Measurements from ENCODE around the gene TNFRSF18.

Gene TNFRSF18

DNA sequence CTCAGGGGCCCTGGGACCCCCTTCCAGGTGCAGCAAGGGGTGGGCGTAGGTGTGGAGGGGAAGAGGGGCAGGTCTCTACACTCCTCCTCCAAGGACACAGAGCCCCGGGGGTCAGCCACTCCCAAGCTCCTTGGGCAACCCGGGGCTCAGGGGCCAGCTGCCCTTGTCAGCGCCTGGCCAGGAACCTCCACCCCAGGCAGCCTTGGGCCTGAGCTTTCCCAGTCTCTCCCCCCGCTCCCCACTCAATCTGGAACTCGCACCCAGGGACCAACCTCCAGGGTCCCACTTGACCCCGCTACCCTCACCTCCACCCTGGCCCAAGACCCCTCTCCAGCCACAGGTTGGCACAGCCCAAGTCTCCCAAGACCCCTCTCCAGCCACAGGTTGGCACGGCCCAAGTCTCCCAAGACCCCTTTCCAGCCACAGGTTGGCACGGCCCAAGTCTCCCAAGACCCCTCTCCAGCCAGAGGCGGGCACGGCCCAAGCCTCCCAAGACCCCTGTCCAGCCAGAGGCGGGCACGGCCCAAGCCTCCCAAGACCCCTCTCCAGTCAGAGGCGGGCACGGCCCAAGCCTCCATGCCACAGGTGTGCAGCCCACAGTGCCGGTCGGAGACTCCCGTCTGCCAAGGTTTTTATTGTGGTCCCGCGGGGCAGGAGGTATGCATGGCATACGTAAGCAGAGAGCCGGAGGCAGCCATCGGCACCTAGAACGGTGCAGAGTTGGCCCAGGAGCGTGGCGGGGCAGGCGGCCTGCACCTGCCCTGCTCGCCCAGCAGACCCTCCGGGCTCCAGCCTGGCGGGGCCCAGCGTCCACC is 4.5 kb upstream of the TNFRSF18 start:
- DNase-seq = no peak

DNA sequence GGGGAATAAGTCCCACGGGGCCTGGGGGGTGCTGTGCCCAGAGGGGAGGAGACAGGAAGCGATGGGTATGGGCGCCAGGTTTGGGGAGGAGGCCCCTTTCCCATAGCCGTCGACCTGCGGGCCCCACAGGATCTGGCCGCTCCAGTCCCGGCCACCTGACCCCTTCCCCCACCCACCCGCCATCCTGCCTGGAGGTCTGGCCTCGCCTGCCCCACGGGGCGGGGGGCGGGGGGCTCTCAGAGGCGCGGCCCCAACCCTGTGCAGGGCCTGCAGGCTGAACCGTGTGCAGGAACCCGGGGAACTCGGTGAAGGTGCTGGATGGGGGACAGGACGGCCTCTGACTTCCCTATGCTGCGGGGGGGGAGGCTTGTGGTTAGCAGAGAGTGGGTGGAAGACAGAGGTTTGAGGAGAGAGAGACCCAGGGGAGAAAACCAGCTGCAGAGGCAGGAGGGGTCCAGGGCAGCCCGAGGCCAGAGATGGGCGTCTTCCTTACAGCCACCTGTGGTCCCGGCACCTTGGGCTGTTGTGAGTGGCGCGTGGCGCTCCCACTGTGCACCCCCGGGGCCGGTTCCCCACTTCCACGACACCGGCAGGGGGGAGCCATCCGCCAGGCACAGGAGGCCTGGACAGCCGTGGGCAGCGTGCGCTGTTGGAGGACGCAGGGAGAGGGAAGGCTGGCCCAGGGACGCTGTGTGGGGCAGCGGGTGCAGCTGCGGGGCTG is 2.5 kb upstream of the TNFRSF18 start:
- no peak for DNase-seq

DNA sequence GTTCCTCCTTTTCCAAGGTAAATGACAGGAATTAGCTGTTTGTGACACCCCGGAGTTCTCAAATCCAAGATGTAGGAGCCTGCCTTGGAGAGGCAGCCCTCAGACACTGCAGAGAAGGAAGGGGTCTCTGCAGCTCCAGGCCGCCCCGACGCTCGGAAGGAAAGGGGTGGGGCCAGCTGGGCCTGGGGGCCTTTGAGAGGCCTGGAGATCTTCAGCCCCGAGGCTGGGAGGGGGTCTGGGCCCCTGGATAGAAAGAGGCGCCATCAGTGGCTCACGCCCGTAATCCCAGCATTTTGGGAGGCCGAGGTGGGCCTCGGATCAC is 1.1 kb upstream of the TNFRSF18 start:
- DNase-seq = no peak

DNA sequence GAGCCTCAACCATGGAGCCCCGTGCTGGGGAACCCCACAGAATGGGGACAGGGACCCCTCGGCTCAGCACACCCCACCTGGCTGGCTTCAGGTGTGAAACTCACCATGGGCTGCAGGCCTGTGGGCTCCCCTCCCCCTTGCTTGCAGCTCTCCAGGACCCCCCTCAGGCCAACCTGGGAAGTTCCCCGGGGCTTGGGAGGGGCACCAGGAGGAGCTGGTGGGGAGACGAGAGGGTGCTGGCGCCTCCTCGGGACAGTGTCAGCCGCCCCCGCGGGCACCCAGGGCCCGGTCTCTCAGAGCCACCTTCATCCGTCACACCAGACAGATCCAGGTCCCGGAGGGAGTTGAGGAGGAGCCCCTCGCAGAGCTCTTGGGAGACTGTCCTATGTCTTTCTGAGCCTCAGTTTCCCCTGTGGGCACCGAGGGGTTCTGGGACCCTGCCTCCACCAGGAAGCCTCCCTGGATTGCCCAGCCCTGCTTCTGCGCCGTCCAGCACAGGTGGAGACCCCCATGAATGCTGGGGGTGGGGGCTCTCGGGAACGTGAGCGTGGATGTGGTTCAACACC is 657 bp upstream of the TNFRSF18 start:
- no peak for DNase-seq

DNA sequence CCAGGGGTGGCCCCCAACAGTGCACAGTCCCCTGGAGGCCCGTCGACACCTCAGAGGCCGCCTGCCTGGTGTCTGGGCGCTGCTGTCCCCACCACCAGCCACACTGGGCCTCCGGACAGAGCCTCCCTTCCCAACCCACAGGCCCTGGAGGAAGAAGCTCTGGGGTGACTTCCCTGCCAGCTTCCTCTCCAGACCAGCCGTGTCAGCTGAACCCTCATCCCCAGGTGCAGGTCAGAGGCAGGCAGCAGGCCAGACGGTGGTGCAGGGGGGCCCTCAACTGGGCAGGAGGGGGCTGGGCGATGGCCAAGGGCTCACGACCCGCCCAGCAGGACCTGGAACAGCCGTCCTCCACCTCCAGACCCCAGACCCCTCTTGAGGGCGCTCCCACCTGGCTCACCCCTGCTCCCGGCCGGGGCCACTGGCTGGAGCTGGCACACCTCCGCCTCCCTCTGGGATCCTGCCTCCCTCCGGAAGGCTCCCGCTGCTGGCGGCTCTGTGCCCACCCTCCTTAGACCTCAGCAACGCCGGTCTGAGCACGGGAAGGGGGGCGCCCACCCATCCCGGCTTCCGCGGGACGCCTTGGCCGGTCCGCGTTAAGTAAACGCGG is 520 bp downstream of the TNFRSF18 start:
- no peak for DNase-seq

DNA sequence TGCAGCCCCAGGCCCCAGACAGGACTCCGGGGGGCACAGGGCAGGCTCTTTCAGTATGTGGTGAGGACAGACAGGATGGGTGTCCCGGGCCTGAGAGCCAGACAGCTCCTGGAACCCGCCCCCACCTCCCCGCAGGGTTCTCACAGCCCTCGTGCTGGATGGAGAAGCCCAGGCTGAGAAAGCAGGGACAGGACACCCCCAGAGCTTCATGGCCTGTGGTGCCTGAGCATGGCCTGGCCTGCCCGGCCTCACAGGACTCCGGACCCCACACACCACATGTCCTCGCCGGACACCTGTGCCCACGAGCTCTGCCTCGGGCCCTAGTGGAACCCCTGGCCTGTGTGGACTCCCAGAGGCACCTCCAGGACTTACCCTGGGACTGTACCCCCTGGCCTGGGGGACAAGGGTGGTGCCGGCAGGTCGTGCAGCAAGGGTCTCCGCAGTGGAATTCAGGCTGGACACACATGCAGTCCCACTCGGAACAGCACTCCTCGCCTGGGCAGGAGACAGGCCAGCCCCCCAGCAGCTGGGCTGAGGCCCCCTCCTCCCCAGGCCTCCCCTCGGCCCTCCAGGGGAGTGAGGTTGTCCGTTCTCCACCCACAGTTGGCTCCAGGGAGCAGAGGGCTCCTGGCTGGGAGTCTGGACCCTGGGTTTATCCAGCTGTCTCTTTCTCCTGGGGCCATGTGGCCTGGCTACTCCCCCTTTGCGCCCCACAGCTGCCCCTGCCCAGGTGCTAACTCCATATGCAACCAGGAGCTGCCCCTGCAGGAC is 1.2 kb downstream of the TNFRSF18 start:
- no peak for DNase-seq

DNA sequence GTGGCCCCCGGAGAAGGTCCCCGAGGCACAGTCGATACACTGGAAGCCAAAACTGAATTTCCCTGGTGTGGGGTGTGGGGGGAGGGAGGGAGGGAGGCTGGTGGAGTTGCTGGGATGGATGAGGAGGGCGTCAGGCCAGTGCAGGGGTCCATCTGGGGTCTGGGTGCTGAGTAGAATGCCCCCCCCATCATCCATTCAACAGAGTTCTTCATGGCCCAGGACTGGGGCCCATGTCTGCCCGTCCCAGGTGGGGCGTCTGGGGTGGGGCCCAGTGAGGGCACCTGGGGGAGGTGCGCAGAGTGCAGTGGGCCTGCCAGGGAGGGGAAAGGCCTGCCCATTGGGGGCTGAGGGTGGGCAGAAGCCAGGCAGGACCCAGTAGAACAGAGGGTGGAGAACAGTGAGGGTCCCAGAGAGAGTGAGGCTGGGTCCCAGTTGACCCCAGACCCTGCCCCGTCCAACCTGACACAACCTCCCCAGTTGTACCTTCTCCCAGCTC is 1.9 kb downstream of the TNFRSF18 start:
- no peak for DNase-seq

DNA sequence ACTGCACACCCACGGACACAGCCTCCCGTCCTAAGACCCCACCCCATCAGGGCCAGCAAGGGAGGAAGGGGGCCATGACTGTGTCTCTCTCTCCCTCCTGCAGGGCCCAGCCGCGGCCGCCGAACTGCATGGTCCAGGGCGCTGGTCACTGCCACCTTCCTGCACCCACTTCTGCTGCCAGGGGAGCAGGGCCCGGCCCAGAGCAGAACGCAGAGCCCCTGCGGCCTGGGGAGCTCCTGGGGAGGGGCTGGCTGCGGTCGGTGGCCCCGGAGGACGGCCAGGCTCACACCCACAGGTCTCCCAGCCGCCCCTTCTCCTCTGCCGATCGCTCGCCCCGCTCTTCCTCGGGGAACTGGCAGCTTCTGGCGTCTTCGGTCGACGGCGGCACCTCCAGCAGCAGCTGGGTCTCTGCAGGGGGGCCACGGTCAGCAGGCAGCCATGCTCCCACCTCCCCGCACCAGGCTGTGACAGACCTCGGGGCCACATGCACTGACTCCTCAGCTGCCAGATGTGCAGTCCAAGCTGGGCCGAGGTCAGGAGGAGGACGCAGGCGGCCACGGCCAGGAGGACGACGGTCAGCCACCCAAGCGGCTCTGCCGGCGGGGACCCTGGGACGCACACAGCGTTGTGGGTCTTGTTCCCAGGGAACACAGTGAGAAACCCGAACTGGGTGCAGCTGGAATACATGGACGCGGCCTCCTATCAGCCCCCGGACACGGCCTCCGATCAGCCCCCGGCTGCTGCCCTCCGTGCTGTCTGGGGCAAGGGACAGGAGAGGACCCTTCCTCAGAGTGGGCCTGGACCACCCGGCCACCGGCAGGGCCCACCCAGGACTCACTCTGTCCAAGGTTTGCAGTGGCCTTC is 2.6 kb downstream of the TNFRSF18 start:
- no peak for DNase-seq

DNA sequence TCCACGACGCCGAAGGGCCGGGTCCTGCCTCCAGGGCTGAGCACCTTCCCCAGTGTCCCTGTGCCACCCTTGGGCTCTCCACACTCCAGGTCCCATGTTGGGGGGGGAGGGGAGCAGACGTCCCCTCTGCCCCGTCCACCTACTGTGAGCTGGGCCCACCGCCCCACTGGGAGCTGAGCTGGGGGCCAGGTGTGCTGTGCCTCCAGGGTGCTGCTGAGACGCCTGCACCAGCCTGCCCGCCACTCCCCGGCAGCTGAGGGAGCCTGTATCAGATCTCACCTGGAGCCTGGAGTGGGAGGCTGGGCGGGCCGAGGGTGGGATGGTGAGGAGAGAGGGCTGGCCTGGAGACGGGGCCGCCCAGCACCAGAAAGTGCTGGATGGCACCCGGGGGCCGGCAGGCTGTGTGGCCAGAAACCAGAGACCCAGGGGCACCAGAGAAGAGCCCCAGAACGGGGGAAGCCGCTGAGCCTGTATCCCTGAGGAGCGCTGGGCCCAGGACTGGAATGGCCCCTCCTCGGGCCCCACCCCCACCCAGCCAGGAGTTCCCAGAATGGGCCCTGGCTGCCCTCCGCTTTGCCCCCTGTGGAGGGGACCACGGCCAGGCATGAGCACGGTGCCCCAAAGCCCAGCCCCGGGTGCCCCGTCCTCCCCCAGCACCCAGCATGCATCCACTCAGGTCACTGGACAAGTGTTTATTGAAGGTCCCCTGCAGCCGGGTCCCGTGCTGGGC is 3.4 kb downstream of the TNFRSF18 start:
- no peak for DNase-seq

DNA sequence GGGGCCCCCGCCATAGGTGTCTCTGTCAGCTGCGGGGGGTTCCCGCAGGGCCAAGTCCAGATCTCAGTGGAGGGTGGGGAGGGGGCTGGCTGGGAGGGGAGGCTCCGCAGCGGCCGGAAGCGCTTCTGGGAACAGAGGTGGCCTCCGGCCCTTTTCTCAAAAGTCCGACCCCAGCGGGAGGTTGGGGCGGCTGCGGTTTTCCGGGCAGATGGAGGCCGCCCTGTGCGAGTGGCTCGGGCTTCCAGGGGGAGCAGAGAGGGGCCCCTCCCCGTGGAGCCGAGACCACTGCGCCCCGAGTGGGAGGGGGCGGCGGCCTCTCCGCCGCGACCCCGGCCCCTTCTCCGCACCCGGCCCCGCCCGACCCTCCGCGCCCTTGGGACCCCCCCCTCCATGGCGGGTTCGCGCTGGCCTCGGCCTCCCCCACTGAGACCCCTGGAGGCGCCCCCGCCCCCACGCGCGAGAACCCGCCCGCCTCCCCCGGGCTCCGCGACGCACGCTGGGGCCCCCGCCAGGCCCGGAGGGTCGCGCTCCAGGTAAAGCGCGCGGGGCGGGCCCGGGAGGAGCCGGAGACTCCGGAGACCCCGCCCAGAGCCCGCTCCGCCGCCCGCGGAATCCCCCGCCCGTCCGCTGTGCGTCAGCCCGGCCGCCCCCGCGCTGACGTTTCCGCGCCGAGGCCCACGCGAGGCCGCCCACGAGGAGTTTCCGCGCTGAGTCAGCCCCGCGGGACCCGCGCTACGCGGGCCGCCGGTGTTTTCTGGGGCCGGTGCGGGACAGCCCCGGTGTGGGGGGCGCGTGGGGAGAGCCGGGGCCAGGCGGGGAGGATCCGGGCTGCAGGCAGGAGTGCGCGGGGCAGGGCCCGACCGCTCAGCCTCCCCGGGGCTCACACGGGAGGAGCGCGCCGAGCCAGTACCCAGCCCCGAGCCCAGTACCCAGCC is 5.2 kb downstream of the TNFRSF18 start:
- no peak for DNase-seq

DNA sequence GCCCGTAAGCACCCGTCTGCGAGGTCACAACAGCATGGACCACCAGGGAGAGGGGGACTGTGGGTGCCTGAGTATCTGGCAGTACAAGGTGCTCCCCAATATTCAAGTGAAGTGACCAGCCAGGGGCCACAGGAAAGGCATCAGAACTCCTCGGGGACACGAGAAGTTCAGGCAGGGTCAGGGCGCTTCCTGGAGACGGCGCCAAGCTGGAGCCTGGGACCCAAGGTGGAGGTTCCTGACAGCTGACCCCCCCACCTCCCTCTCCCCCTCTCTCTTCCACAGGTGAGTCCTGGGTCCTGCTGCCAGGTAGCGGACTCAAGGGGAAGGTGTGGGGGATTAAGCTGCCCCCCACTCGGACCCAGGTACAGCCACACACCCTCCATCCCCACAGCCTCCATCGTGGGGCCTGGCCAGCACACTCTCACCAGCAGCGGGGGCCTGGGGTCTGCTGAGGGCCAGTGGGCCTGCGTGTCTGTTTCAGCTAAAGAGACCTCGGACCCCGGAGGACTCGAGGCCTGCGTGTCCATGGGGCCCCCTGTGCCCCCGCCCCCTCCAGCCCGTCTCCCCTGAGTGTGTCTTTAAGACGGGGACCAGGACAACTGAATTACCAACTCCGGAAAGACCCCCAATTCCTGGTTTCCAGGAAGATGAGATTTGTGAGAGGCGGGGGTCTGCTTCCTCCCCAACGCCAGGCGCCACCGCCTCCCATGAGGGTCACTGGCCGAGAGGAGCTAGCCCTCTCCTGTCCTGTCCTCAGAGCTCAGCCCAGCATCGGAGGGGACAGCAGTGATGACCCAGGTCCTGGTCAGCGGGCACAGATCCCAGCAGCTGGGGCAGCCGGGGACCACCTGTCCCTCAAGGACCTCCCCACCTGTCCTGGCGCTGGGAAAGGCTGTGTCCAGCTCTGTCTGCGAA is 6.2 kb downstream of the TNFRSF18 start:
- DNase-seq = no peak

DNA sequence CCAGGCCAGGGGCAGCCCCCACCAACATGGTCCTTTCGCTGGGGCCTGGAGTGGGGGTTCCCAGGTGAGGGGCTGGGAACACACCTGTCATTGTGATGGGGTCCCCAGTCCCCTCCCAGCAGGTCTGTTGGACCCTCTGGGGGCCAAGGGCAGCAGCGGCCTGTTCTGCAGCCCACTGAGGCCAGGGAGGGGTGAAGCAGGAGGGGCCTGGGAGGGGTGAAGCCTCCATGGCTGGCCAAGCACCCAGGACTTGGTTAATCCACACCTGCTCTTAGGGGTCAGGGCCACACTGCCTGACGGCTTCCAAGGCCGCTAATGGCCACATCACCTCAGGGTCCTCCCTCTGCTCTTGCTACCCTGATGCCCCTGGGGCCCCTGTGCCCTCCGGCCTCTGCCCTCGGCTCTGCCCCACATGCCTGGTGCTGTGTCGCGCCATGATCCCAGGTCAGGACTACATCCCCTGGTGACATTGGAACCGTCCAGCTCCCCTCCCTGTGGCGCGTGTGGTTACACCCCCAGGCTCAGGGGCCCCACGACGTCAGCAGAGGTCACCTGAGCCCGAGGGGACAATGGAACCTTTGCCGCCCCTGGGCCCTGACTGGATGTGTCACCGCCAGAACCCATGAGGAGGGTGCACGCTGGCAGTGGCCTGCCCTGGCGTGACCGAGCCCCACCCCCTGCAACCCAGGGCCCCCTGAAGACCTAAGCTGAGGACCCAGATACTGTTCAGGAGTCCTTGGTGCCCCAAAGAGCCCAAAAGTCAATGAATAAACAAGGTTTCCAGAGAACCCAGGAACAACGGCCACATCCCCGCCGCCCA is 7.0 kb downstream of the TNFRSF18 start:
- no peak for DNase-seq

DNA sequence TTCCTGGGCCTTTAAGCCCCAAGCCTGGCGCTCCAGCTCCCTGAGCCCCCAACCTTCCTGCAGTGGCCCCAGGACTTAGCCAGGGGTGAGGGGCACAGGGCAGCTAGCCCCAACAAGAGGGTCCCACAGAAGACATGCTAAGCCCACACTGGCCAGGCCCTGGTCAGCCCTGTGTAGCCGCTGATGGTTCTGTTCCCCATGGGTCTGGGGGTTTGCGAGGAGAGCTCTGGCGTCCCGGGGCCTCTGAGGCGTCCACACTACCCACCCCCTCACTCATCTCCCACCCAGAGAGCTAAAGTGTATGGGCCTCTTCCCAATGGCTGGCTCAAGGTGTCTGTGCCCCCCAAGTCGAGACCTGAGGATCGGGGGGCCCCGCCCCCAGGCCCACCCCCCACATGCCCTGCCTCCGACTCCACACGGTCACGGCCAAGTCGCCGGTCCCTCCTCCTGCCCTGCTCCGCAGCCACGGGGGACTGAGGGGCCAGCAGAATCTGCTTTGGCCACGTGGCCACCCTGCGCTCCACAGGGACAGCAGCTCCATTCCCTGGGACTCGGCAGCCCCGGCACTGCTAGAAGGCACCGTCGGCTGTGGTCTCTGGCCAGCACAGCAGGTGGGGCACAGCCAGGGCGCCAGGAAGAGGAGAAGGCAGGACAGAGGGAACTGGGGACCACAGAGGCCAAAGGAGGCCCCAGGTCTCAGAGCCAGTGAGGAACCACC is 7.8 kb downstream of the TNFRSF18 start:
- no peak for DNase-seq

DNA sequence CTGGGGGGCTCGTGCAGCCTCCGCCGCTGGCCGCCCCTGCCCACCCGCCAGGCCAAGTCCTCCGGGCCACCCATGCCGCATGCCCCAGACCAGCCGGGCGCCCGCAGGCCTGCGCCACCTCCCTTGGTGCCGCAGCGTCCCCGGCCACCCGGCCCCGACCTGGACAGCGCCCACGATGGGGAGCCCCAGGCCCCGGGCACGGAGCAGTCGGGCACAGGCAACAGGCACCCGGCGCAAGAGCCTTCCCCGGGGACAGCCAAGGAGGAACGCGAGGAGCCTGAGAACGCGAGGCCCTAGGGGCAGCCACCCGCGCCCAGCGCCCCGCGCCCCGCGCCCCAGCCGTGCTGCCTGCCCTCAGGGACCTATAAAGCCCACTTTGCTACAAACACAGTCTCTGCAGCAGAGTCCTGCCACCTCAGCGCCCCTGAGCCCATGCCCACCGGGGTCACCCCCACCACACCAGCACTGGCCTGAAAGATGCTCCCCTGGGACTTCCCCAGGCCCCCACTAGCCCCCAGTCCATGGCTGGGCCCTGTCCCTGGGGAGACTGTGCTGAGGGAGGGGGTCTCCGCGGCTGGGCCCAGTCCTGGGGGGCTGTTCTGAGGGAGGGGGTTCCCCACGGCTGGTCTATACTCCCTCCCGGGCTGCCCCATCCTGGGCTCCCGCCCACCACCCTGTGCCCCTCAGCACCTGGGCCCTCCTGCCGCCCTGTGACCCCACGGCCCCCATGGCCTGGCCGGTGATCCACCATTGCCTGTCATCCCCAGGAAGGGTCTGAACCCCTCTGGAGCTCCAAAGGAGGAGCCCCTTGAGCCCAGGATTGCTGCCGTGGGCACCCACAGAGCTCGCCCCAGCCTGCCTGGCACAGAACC is 8.6 kb downstream of the TNFRSF18 start:
- no peak for DNase-seq

DNA sequence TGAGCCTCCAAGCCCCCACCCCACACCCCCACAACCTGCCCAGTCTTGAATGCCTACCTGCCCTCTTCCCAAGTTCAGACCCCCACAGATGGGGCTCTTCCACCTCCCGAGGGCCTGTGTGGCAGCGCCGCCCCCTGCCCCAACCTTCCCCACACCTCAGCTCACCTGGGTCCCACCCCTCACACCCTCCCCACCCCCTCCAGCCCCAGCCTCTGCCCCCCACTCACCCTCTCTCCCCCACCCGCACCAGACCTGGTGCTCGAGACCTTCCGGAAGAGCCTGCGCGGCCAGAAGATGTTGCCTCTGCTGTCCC is 9.2 kb downstream of the TNFRSF18 start:
- DNase-seq = no peak

DNA sequence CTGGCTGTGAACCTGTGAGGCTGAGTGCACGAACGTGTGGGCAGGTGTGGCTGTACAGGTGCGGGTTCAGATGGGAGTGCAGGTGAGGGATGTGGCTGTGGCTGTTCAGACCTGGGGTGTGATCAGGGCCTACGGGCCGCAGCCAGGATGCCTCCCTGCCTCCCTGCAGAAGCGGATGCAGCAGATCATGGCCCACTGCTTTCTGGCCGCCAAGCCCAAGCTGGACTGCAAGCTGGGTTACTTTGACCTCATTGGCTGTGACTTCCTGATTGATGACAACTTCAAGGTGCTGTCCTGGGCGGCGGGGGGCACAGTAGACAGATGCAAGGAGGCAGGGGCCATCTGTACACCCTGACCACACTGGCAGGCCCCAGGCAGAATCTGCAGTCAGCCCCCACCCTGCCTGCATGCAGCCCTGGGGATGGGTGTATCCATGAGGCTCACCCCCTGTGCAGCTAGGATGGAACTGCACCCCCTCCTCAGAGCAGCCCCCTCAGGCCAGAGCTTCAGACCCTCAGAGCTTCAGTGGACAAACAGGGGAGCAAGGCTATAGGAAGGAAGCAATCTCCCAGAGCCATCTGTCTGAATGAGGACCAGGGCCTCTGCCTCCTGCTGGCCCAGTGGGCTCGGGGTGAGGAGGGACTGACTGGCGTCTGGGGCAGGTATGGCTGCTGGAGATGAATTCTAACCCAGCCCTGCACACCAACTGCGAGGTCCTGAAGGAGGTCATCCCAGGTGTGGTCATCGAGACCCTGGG is 9.8 kb downstream of the TNFRSF18 start:
- no peak for DNase-seq
